Superior temporal gyrus (tissue), 1 donor: Measurements from ENCODE around the gene DMXL2.

Experiments
- DNase-seq: peaks from one replicate; pipeline ENCODE4 v3.0.0-alpha.2; 2016; ENCODE audit errors: extremely low spot score

DMXL2 gene

DNA sequence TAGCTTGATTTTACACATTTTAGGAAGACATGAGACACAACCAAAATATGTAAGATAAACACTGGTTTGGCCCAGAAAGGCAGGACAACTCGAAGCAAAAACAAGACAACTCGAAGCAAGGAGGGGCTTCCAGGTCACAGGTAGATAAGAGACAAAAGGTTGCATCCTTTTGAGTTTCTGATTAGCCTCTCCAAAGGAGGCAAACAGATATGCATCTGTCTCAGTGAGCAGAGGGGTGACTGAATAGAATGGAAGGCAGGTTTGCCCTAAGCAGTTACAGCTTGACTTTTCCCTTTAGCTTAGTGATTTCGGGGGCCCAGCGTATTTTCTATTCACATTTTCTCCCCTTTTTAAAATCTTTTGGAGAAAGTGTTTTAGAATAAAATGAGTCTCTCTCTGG is 206.4 kb downstream of the DMXL2 start:
- no peak for DNase-seq

DNA sequence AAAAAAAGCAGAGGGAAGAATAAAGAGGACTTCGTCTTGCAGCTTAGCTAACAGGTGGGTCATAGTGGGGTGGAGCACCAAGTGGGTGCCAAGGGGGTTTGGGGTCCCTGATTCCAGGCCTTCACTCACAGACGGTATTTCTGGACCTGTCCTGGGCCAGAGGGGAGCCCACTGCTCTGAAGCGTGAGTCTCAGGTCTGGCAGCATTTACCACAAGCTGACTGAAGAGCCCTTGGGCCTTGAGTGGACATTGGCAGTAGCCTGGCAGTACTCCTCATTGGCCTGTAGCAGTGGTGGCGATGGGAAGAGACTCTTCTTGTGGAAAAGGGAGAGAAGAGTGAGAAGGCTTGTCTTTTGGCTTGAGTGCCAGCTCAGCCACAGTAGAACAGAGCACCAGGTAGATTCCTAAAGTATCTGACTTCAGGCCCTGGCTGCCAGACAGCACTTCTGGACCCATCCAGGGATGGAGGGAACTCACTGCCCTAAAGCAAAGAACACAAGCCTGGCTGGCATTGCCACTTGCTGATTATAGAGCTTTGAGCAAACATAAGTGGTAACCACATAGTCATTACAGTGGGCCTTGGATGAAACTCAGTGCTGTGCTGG is 208.2 kb downstream of the DMXL2 start:
- DNase-seq, result no peak

DNA sequence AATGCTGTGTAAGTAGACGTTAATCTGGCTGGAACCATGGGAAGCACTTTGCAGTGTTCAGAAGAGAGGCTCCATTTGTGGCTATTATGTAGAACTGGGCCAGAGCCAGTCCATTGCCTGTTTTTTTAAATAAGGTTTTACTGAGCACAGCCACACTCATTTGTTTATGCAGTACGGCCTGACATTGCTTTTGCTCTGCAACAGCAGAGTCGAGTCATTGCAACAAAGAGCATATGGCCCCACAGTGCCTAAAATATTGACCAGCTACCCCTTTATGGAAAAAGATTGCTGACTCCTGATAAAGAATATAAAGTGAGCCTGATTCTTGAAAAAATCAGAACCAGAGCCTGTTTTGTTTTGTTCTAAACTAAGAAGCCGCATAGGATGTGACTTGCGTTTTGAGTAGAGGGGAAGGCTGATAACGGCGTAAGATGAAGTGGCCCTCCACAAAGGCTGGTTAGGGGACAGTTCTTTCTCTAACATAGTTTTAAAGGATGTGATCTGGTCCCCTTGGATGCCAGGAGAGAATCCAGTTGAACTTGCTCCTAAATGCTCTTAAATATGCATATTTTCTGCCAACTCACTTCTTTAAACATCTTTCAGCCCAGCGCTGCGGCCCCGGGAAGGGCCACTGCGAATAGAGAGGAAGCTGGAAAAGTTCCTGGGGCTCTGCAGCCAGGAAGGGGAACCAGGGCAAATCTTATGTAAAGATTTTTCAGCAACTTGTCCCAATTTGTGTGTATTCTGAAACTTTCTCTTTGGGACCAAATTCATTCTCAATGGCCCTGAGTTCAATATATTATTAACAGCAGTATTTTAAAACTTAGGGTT is 216.7 kb downstream of the DMXL2 start:
- DNase-seq, result peak; percentile 45

DNA sequence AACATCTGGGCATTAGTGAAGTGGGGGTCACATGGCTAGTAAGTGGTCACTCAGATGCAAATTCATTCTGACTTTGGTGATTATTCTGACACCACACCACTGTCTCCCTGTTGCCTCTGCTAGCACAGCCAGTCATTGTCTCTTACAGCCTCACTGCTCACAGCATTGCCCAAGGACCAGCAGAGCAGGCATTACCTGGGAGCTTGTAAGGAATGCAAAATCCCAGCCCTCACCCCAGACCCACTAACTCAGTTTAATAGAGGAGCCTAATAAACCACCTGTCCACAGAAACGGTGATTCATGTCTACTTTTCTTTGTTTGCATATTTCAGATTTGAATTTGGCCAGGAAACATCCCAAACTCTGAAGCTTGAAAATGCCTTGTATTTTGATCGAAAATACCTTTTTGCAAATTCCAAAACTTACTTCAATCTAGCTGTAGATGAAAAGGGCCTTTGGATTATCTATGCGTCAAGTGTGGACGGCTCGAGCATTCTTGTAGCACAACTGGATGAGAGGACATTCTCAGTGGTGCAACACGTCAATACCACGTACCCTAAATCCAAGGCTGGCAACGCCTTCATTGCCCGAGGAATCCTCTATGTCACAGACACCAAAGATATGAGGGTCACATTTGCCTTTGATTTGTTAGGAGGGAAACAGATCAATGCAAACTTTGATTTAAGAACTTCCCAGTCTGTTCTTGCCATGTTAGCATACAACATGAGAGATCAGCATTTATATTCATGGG is 218.4 kb downstream of the DMXL2 start:
- no peak for DNase-seq

DNA sequence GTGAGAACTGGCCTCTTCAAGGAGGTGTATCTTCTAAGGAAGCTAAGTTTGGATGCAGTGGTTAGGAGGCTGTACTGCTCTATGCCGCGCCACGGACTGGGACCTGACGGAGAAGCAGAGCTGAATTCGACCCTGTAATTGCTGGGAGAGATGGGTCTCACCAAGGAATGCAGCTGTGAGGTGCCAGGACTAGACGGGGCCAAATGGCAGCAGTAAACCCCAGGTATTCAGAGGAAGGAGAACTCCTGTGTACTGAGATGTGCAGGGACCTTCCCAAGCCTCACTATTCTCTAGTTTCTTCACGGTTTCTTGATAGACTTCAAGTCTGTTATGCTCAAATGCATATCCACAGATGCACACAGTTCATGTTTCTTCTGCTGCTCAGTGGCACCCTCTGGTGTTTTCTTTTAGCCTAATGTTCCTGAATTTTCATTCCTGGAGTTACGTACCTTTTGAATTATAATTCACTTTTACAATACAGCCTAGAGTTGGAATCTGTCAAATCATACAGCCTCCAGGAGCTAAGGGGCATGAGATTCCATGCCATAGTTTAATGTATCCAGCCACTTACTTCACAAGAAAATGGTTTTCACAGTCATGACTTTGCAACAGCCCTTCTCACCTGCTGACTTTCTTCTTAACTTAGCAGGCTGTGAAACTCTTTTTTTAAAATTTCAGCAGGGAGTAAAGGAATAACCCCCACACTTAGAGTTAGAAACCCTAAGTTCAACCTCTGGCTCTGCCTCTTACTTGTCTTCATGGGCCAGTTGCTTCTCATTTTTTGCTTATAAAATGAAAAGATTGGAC is 219.3 kb downstream of the DMXL2 start:
- DNase-seq, result peak; percentile 83

DNA sequence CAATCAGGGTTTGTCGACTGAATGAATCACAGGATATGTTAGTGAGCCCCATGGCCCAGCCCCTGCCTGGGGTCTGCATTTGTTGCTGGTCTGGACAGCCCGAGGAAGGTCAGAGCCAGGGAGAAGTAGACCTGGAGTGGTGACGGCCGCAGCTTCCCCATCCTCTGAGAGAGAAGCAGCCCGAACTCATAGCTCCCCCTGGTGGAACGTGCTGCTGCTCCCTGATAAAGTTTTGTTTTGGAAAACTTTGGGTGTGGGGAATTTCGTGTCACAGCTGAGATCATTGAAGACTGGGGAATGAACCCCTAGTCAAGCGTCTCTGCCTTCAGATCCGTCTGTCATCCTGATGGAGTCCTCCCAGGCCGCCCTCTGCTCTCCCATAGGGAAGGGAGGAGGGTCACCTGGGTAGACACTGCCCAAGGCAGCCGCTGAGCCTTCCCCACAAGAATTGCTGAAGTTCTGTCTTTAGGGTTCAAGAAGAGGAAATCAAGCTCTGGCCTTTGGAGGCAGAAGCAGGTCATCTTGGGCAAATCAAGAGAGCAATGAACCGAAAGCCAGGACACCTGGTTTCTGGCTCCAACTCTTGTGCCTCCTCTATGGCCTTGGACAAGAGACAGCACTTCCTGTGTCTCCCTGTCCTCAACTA is 220.6 kb downstream of the DMXL2 start:
- DNase-seq, result peak; percentile 69

DNA sequence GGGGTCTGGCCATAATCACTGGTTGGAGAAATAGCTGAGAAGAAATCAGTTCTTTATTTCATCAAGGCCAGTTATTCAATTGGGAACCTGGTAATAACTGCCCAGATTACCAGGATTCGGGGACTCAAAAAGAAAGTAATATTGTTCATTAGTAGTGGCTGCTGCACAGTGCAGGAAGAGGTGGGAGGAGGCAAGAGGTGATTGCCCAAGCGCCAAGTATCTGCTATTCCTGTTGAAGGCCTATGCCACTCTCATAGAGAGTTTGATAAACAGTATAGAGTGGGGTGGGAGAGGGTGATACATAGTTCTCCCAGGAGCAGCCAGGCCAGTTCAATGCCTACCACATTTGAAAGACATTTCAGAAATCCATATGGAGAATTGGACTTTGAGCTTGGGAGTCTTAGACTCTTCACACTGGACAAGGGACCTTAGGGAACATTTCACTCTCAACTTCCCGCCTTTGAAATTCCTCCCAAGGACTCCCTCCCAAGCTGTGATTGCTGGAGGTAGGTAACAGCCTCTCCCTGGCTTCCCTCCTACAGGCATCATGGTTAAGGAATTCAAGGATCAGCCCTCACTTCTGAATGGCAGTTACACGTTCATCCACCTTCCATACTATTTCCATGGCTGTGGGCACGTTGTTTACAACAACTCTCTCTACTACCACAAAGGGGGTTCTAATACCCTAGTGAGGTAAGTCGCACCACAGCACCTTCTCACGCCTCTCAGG is 221.4 kb downstream of the DMXL2 start:
- no peak for DNase-seq

DNA sequence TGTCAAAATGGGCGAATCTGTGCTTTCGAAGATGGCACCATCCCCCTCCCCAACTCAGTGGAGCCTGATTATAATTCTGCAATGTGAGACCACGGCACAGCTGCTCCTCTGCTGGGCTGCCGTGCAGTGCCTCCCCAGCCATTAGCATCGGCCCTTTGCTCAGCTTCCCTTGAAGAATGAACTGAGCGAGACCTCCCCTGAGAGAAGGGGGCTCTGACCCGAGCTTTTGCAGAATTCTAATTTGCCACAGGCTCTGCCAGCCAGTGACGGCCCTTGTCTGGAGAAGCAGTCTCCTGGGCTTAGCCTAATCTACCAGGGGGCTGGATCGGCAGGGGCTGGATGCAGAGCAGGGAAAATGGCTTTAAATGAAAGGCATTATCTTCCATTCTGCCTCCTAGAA is 223.9 kb downstream of the DMXL2 start:
- DNase-seq, result no peak
